D721Med (cell line): Measurements from ENCODE around the gene GSTM5.

ENCODE experiments used
- DNase-seq: peaks from one replicate; pipeline ENCODE4 v3.0.0; 2011; ENCODE audit warnings: low spot score; ENCODE audit not compliant: insufficient read length
- FAIRE-seq: peaks from 2 replicates; lab custom pipeline; 2011; peaks lifted over from hg19 to GRCh38; lab: Jason Lieb, UNC
- TF ChIP-seq, protein P1 (sequence below): IDR thresholded peaks from 2 replicates; pipeline ENCODE4 v1.5.1; 2012; ENCODE audit warnings: mild to moderate bottlenecking, control low read depth; ENCODE audit not compliant: insufficient read depth; ENCODE audit errors: missing control alignments

Gene GSTM5

DNA sequence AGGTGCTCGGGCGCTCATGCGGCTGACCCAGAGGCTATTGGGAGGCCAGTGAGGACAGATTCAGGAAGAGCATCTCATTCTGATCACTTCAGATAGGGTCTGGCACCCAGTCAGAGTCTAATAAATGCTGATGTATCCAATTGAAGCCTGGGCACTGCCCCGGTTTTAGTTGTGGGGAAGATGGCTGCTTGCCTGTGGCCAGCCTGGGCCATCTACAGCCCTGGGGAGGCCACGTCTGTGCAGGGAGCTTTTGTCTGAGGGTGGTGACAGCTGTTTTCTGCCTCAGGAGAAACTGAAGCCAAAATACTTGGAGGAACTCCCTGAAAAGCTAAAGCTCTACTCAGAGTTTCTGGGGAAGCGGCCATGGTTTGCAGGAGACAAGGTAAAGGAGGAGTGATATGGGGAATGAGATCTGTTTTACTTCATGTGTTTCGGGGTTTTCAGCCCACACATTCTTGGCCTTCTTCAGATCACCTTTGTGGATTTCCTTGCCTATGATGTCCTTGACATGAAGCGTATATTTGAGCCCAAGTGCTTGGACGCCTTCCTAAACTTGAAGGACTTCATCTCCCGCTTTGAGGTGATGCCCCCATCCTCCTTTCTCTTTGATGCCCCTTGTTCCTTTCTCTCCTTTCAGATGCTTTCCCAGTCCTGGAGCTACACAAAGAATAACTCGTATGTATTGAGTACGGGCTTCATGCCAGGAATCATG is 2.8 kb downstream of the GSTM5 start:
- FAIRE-seq (no peak), DNase-seq (no peak)
- TF ChIP-seq, protein P1, sequence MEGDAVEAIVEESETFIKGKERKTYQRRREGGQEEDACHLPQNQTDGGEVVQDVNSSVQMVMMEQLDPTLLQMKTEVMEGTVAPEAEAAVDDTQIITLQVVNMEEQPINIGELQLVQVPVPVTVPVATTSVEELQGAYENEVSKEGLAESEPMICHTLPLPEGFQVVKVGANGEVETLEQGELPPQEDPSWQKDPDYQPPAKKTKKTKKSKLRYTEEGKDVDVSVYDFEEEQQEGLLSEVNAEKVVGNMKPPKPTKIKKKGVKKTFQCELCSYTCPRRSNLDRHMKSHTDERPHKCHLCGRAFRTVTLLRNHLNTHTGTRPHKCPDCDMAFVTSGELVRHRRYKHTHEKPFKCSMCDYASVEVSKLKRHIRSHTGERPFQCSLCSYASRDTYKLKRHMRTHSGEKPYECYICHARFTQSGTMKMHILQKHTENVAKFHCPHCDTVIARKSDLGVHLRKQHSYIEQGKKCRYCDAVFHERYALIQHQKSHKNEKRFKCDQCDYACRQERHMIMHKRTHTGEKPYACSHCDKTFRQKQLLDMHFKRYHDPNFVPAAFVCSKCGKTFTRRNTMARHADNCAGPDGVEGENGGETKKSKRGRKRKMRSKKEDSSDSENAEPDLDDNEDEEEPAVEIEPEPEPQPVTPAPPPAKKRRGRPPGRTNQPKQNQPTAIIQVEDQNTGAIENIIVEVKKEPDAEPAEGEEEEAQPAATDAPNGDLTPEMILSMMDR: no peak

DNA sequence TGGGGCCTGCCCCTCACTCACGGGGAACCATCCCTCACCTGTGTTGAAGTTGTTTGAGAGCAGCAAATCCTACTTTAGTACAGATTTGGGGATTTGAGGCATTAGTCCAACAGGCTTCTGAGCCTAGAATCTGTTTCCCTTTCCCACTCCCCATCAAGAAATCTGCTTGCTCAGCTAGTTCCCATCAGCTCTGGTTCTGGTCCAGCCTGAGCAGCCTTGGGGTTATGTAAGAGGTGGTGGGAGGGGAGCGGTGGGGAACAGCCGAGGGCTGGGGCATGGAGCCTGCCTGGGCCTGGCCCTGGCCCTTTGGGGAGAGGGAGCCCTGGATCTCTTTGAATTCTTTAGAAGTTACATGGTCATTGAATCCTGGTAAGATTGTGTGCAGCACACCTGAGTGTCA is 4.1 kb downstream of the GSTM5 start:
- FAIRE-seq: no peak
- no peak for DNase-seq

DNA sequence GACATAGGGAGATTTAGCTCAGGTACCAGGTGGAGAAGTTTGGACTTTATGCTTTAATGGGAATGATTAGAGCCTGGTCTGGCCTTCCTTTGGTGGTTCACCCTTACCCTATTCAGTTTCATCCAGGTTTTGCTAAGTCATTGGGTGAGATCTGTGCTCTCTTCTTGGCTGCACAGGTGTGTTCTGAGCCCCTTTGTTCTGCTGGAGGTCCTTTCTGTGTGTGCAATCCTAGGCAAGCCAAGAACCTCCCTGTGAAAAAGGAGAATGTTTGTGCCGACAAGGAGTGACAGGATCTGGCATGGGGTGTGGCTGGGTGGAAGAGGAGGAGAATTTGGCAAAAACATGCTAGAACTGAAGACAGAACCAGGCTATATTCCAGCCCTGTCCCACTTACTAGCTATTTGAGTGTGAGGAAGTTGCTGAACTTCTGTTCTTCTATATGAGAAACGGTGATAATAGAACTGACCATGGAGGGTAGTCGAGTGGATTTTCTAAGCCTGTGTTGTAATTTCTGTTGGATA is 4.6 kb downstream of the GSTM5 start:
- FAIRE-seq: no peak
- TF ChIP-seq, protein P1: no peak
- no peak for DNase-seq

More for the DNA sequence above, 4.1 kb downstream of the GSTM5 start:
- TF ChIP-seq, protein P1: no peak

DNA sequence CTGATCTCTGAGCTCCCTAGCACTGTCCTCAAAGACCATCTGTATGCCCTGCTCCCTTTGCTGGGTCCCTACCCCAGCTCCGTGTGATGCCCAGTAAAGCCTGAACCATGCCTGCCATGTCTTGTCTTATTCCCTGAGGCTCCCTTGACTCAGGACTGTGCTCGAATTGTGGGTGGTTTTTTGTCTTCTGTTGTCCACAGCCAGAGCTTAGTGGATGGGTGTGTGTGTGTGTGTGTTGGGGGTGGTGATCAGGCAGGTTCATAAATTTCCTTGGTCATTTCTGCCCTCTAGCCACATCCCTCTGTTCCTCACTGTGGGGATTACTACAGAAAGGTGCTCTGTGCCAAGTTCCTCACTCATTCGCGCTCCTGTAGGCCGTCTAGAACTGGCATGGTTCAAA is 5.7 kb downstream of the GSTM5 start:
- FAIRE-seq (no peak), DNase-seq (no peak)
- TF ChIP-seq, protein P1: no peak

DNA sequence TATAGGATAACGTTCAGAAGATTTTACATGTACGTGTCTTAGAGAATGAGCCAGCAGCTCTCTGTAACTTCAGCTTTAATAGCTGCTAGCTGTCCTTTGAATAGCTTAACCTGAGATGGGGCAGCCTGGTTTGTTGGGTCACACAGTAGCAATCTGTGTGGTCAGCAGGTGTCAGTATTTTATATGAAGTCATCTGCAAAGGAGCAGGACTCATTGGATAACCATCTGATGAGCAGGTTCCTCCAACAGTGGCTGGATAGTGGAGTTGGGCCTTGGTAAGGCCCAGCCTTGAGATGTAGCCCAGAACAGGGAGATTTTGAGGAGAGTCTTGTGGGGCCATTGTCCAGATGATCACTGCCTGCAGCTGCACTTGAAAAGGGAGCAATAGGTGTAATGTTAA is 6.4 kb downstream of the GSTM5 start:
- DNase-seq: no peak
- TF ChIP-seq, protein P1: no peak
- FAIRE-seq: no peak

DNA sequence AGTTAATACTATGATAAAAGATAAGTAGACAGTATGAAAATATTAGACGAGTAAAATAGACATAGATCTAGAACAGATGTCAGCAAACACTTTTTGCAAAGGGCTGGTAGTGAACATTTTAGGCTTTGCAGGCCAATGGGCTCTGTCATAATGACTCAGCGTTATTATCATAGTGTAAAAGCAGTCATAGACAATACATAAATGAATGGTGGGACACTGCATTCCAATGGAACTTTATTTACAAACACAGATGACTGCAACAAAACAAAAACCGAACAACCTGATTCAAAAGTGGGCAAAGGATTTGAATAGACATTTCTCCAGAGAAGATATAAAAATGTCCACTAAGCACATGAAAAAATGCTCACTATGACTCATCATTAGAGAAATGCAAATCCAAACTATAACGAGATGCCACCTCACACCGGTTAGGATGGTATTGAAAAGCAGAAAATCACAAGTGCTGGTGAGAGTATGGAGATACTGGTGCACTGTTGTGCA is 7.3 kb downstream of the GSTM5 start:
- no peak for DNase-seq
- TF ChIP-seq, protein P1: no peak
- no peak for FAIRE-seq

DNA sequence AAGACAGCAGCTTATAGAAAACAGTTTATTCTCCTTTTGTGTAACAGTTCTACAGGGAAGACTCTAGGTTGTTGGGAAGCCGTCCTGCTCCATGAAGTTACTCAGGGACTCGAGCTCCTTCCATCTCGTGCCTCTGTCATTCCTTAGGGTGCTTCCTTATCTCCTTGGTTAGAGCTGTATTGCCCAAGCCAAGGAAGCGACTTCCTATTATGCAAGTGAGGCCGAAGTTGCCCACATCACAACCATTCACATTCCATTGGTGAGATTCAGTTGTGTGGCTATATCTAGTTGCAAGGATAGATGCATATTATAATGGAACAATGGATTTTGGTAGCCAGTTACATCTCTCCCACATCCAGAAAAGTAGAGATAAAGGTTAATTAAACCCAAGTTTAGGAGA is 9.0 kb downstream of the GSTM5 start:
- FAIRE-seq (no peak), DNase-seq (no peak)
- TF ChIP-seq, protein P1: no peak
